HPDE6-E6E7 (cell line): ENCODE results near the gene CCDC74A.
"Not testable (repeated sequence)": the region's sequence is repeated elsewhere in the genome, so short reads cannot be mapped to it uniquely, and the experiment has no call there.

ENCODE experiments used
- DNase-seq: peaks from one replicate; pipeline ENCODE4 v3.0.0; 2011; ENCODE audit warnings: missing footprints; ENCODE audit errors: extremely low spot score

The CCDC74A gene

DNA sequence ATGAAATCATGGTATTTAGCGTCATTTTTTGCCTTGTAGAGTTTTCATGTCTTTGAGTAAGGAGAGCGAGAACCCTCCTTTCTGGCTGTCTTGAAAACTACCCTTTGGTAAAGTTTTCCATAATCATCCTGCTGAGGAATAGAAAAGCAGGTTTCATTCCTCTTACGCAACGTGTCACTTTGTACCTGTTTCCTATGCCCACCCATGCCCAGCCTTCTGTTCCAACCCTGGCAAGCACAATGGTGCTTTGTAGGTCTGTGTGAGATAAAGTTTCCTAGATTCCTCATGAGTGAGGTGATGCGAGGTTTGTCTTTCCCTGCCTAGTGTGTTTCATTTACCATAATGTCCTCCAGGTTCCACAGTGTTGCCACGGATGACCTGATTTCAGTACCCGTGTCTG lies 29.3 kb downstream of the CCDC74A start:
- no peak for DNase-seq

DNA sequence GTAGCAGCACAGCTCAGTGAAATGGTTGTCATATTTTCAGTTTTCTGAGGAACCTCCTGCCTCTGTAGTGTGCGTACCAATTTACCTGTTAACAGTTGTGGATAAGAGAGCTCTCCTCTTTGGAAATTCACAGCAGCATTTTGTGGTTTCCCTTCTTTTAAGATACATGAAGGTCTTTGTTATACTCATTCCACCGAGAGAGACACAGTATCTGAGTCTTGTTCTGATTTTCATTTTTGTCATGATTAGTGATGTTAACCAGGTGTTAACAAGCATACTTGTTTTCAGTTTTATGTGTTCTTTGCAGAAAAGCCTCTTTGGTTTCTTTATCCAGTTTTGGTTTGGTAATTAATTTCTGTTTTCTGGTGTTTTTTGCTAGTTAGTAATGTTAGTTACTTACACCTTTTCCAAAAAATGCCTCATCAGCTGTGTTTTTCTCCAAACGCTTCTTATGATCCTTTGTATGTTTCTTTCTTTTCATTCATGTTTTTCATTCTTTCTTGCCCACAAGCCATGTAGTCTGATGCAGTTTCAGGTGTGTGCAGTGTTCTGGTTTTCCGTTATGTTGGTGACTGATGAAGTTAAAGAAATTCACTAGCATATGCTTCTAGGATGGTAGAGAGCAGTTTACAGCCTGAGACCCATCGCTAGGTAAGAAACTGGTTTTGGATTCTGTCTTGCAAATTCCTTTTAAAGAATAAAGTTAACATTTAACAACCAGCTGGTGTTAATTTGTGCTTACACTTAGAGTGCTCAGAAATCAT lies 30.1 kb downstream of the CCDC74A start:
- no peak for DNase-seq

DNA sequence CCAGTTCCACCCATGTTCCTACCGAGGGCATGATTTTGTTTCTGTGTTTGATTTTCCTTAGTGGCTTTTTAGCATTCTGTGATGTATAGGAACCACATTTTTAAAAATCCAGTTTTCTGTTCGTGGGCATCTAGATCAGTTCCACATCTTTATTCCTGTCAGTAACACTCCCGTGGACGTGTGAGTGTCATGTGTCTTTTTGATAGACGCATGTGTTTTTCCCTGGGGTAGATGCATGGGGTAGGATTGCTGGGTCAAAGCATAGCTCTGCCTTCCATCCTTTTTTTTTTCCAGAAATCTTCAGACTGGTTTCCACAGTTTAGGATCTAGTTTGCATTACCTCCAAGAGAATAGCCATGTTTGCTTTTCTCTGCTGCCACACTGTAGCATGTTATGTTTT lies 38.7 kb downstream of the CCDC74A start:
- no peak for DNase-seq

DNA sequence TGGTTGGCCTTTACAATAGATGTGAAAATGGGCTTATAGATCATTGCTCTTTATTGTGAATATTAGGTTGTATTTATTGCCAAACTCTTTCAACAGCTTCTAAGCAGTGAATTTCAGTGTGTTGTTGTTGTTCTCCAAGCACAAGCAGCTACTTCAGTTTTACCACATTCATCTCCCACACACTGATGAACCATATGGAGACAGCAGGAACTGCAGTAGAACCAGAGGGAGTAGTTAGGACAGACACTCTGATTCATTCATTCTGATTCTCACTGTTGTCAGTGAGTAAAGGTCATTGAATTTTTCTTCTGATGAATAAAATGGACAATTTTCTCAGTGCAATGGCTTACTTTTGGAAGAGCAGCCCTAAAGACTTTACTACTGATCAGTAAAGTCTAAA lies 40.2 kb downstream of the CCDC74A start:
- DNase-seq, result no peak

DNA sequence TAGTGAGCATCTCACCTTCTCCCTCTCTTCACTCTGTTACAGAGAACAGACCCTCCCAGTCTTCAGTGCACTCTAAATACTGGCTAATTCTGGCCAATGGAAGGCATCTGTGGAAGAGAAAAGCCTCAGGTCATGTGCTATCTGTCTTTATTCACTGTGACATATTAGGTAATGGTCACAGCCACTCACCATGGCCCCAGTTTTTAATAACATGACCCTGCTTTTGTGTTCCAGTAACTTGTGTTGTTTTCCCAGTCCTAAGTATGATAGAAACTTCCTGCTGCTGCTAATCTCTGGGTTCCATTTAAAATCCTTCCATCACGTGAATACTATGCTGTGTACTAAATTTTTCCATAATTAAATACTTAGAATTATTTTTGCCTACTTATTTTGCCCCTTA lies 40.7 kb downstream of the CCDC74A start:
- not testable (repeated sequence) for DNase-seq

DNA sequence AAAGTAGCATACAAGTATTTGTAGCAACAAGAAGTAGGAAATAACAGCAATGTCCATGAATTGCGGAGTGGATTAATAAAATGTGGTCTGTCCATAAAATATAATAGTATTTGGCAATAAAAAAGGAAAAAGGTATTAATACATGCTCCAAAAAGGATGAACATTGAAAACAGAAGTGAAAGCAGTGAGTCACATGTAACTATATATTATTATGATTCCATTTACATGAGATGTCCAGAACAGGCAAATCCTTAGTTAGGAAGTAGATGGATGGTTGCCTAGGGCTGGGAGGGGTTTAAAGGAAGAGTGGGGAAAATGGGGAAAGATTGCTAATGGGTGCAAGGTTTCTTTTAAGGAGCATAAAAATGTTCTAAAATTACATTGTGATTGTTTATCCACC lies 44.5 kb downstream of the CCDC74A start:
- DNase-seq, result no peak

DNA sequence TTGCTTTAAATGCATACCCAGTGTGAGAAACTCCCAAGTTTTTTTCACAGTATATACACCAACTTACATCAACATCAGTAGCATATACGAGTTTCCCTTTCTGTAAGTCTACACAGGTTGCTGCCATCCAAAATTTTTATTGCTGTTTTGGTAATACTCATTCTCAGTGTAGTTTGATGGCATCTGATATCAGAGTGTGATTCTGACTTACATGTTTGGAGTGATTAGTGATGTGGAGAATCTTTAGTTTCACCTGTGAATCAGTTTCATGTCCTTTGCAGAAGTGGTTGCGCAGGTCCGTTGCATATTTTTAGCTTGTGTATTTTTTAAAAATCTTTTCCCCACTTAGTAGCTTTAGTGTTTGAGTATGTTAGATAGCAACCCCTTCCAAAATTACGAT lies 50.1 kb downstream of the CCDC74A start:
- DNase-seq, result no peak

DNA sequence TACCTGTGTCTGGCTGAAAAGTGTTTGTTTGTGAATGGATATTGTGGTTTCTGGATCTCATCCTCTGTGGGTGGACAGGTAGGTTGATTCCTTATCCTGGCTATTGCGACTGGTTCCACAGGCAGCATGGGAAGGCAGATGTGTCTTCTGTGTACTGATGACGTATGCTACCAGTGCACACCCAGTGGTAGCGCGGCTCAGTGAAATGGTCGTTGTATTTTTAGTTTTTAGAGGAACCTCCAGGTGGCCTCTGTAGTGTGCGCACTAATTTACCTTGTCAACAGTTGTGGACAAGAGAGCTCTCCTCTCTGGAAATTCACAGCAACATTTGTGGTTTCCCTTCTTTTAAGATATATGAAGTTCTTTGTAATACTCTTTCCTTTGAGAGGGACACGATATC lies 52.5 kb downstream of the CCDC74A start:
- DNase-seq, result no peak
